NCI-H1930 (cell line): ENCODE results near the gene SGCD.

Experiments
- DNase-seq, 2 experiments: peaks; one replicate each; lab custom pipeline; 2025; lab: John Stamatoyannopoulos, UW

The SGCD gene

DNA sequence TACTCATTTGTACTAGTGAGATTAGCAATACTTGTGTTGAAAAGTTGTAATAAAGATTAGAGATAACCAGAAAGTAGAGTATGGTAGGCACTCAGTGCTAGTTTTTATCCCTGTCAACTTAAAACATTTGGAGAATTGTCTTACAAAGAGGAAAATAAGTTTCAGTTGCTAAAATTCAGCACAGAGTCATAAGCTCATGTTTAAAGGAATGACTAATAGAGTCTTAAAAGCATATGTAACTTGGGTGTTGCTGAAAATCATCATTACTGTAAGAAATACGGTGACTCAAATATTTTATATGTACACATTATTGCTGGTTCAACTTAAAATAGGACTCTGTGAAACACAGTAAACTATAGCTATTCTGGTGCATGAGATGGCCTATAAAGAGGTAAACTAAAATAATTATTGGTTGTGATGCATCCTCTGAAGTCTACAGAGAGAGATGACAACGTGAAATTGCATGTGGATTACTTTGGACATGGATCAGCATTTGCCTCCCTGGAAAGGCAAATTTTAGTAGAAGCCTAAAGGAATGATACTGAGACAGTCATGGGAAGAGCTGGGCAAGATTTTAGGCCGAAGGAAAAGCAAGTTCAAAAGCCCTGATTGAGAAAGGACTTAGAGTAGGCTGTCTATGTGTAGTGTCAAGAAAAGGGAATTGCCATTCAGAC is 34.6 kb downstream of the SGCD start:
- no peak for DNase-seq

GRCh38 chr5:156363861-156364260 is 36.9 kb downstream of the SGCD start:
- DNase-seq: no peak

GRCh38 chr5:156366521-156366920 is 39.6 kb downstream of the SGCD start:
- DNase-seq: no peak

GRCh38 chr5:156367597-156367996 is 40.6 kb downstream of the SGCD start:
- no peak for DNase-seq

DNA sequence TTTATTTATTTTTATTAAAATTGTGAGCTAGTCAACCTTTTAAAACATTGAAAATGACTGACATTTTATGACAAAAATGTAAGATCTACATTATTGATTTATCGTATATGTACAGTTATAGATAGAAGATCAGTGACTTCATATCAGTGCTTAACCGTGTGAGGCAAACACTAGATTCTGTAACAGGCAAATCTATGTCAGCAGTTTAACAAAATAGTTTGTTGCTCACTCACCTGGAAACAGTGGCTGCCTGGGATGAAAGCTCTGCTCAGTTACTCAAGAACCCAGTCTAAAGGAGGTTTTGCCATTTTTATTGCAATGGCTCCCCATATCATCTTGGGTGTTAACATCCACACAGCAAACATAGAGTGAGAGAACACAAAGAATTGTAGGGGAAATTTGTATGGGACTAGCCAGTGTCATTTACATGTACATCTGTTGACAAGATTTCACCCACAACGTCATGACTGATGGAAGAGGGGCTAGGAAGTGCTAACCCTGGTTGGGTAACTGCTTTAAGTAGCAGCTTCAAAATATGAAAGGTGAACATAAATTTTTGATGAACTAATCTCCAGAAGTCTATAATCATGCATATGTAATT is 49.0 kb downstream of the SGCD start:
- DNase-seq: no peak

DNA sequence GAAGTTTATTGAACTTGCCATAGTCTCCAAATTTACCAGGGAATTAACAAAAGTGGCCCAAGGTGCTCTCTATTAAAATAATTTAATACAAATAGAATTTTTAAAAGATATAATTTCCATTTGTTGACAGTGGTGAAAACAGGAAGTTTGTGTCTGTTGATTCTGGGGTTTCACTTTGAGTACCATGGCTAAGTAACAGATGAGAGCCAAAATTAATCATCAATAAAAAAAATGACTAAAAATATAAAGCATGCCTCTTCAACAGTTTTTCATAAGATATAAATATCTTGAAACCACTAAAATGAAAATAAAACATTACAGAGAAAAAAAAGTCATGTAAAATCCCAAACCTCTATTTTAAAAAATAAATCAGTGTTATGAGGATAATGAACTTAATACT is 49.8 kb downstream of the SGCD start:
- DNase-seq: no peak

DNA sequence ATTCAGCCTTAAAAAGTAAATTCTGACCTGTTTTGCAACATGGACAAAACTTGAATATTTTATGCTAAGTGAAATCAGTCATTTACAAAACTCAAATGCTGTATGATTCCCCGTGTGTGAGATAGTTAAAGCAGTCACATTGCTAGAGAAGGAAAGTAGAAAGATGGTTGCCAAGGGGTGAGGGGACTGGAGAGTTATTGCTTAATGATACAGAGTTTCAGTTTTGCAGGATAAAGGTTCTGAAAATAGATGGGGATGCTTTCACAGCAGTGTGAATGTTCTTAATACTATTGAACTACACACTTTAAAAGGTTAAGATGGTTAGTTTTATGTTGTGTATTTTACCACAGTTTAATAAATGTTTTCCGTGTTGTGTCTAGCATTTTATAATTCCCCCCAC is 51.2 kb downstream of the SGCD start:
- DNase-seq: no peak

GRCh38 chr5:156379206-156379605 is 52.2 kb downstream of the SGCD start:
- DNase-seq: no peak

- DNase-seq: no peak
These were observed 53.9 kb downstream of the SGCD start for GRCh38 chr5:156380848-156381247.

- no peak for DNase-seq
These were observed 56.7 kb downstream of the SGCD start for GRCh38 chr5:156383510-156384265.

- no peak for DNase-seq
These were observed 58.5 kb downstream of the SGCD start for GRCh38 chr5:156385416-156385815.

- no peak for DNase-seq
These were observed 60.0 kb downstream of the SGCD start for GRCh38 chr5:156386976-156387375.

GRCh38 chr5:156387391-156387790 is 60.4 kb downstream of the SGCD start:
- DNase-seq: no peak

DNA sequence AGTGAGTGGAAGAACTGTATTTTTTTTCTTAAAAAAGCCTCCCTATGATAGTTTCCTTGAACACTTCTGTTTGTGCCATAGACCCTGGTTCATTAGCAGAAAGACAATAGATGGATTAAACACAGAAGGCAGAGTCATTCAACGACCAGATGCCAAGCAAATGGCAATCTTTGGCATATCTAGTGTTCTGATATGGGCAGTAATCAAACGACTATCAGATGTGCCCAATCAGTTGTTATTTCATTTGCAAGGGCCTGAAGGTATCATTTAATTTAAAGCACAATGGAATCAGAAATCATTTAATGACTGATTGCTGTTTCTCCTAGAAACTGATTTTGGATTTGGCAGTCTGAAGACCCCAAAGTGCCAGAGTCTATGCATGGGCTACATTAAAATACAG is 61.3 kb downstream of the SGCD start:
- no peak for DNase-seq

DNA sequence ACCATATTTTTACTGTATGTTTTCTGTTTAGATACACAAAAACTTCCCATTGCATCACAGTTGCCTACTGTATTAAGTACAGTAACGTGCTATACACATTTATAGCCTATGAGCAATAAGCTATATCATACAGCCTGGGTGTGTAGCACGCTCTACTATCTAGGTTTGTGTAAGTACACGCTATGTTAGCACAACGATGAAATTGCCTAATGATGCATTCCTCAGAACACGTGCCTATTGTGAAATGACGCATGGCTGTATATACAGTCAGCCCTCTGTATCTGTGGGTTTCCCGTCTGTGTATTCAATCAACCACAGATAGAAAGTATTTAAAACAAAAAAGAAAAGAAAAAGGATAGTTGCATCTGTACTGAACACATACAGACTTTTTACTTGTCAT is 64.2 kb downstream of the SGCD start:
- no peak for DNase-seq

DNA sequence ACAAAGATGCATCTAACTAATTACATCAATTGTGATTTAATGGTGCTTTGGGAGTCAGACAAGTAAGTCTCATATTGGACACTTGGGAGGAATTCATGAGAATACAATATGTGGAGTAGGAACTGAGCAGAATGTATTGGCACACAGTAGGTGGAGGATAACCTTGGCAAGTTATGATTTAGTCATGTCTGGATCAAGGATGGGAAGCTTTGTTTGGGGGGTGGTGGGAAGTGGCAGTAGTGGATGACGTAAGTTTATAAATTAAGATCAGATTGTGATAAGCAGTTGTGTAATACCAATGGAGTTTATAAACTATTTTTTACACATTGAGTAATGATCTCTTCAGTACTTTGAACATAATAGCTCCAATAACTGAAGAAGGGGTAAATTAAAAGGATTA is 67.0 kb downstream of the SGCD start:
- no peak for DNase-seq

GRCh38 chr5:156394642-156395305 is 67.8 kb downstream of the SGCD start:
- DNase-seq: no peak

GRCh38 chr5:156395306-156395675 is 68.3 kb downstream of the SGCD start:
- no peak for DNase-seq

- no peak for DNase-seq
These were observed 69.3 kb downstream of the SGCD start for GRCh38 chr5:156396063-156396829.

GRCh38 chr5:156396830-156397081 is 69.8 kb downstream of the SGCD start:
- DNase-seq: no peak

- DNase-seq: no peak
These were observed 72.4 kb downstream of the SGCD start for GRCh38 chr5:156399323-156399722.

DNA sequence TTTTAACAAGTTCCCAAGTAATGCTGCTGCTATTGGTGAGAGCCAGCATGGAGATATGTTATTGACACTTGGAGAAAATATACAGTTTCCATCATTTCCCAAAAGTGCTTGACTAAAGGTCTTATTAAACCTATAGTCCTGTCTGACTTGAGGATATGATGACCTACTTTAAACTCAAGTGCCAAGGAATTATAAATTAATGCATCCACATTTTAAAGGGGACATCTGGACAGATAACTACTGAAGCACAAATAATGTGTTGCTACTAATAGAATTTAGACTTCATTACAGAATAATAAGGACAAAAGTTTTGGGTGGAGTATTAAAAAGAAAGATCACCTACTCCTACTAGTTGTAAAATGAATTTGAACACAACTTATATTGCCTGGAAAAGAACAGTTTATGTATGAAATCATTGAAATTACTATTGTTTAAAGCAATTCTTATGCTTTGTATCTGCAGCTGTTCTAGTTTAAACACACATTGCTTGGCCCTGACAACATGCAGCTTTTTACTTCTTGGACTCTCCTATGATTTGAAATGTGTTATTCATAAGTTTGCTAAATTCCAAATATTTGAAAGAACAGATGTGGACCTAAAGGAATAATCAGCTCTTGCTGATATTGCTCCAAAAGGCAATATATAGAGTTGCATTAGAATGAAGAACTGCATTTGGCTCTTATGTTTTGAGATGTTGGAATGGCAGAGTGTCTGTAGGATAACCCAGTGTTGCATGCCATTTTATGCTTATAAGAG is 73.4 kb downstream of the SGCD start:
- no peak for DNase-seq
